Panc1 (cell line): Measurements from ENCODE around the gene PRKCA.

Experiments
- CTCF ChIP-seq: fragments of 450-650 bp; IDR thresholded peaks from 2 replicates; pipeline ENCODE4 v1.5.1; 2017; ENCODE audit warnings: mild to moderate bottlenecking
- POLR2AphosphoS5 ChIP-seq: IDR thresholded peaks from 2 replicates; pipeline ENCODE4 v1.6.1; 2012; ENCODE audit warnings: mild to moderate bottlenecking, low read depth, low read length, moderate library complexity
- REST ChIP-seq, 2 experiments: IDR thresholded peaks; 2 replicates each; pipeline ENCODE4 v1.6.1; 2011 to 2012; ENCODE audit warnings: low read depth in 2 of 2, control low read depth in 1 of 2, low read length in 1 of 2, mild to moderate bottlenecking in 1 of 2, moderate library complexity in 1 of 2; ENCODE audit not compliant: insufficient read depth in 1 of 2
- SIN3A ChIP-seq: IDR thresholded peaks from 2 replicates; pipeline ENCODE4 v1.6.1; 2012; ENCODE audit warnings: low read depth, mild to moderate bottlenecking, low read length, moderate library complexity, borderline replicate concordance; ENCODE audit not compliant: insufficient read depth

- TF ChIP-seq CTCF (no peak), SIN3A (no peak), REST (IDR thresholded peaks at IDR 0.05; ENCODE audit: insufficient read depth in 1 of 2, low read depth in 2 of 2, low read length in 1 of 2) (no peak), POLR2AphosphoS5 (no peak)
Measured at GRCh38 chr17:66557886-66558285, 255.5 kb downstream of the PRKCA start.
